ENCODE measurements around the gene SMAD6.

Gene SMAD6

DNA sequence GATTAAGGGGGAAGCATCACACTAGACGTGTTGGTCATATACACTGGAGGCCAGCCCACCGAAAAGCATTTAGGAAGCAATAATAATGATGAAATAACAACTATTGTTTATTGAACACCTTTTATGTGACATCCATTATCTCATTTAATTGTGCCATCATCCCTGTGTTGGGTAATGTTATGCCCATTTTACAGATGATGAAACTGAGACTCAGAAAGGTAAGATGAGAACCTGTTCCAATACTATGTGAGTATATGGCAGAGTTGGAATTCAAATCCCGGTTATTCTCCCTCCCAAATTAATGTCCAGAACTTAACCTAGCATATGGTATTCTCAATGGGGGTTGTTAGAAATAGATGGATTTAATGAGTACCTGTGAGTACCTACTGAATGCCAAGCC, 99.2 kb downstream of the SMAD6 start:
- in situ Hi-C loops (cut with MboI; ENCODE audit: low pct_unique_long_range_greater_than_20kb, low sequenced_read_pairs, unreplicated experiment): no loop called here
- DNase-seq (ENCODE audit: low spot score): no peak
- TF ChIP-seq, protein P1, sequence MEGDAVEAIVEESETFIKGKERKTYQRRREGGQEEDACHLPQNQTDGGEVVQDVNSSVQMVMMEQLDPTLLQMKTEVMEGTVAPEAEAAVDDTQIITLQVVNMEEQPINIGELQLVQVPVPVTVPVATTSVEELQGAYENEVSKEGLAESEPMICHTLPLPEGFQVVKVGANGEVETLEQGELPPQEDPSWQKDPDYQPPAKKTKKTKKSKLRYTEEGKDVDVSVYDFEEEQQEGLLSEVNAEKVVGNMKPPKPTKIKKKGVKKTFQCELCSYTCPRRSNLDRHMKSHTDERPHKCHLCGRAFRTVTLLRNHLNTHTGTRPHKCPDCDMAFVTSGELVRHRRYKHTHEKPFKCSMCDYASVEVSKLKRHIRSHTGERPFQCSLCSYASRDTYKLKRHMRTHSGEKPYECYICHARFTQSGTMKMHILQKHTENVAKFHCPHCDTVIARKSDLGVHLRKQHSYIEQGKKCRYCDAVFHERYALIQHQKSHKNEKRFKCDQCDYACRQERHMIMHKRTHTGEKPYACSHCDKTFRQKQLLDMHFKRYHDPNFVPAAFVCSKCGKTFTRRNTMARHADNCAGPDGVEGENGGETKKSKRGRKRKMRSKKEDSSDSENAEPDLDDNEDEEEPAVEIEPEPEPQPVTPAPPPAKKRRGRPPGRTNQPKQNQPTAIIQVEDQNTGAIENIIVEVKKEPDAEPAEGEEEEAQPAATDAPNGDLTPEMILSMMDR (IDR thresholded peaks at IDR 0.05; ENCODE audit: extremely low read depth, insufficient read depth, missing control alignments): no peak

DNA sequence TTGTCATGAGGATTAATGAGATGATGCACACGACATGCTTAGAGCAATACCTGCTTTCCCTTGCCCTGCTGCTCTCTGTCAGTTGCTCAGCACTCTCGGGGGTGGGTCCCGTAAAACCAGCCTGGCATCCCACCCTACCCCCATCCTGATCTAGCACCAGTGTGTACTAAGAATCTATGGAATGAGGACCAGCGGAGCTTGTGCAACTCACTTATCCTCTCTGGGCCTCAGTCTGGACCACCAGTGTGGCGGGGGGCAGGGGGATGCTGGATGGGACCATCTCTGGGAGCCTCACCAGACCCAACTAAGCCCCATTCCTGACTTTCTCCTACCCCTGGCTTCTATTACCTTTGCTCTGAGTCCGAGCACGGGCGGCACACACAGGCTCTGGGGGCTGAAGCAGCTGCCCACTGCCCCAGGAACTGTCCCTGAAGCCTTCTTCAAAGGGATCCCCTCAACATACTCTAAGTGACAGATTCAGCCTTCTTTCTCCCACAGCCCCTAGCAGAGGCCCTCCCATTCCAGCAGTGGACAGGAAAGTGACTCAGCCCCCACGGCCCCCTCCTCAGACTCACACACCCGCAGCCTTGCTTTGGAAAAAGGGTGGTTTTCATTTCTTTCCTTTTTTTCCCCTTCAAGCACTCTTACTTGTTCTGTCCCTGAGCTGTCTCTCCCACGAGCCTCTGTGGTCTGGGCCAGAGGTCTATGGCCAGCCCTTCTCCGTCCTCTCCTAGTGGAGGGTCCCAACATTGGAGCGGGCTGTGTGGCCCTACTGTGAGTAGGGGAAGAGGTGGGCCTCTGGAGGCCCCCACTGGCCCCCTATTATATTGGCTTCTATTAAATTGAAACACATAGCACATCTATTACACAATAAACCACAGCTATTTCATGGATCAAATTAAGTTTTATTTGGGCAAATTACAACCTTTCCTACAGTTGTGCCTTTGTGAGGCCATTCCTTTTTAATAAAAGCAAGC, 100.3 kb downstream of the SMAD6 start:
- TF ChIP-seq, protein P1 (IDR thresholded peaks at IDR 0.05; ENCODE audit: extremely low read depth, insufficient read depth, missing control alignments): no peak

GRCh38 chr15:66803182-66803729, 101.2 kb downstream of the SMAD6 start:
- TF ChIP-seq, protein P1 (IDR thresholded peaks at IDR 0.05; ENCODE audit: extremely low read depth, insufficient read depth, missing control alignments): no peak
- in situ Hi-C loops (cut with MboI; ENCODE audit: low pct_unique_long_range_greater_than_20kb, low sequenced_read_pairs, unreplicated experiment): no loop called here
- no peak for DNase-seq (ENCODE audit: low spot score)

More for the DNA sequence above, 100.3 kb downstream of the SMAD6 start:
- in situ Hi-C loops (cut with MboI; ENCODE audit: low pct_unique_long_range_greater_than_20kb, low sequenced_read_pairs, unreplicated experiment): no loop called here
- DNase-seq (ENCODE audit: low spot score): no peak

- in situ Hi-C loops (cut with MboI; ENCODE audit: low pct_unique_long_range_greater_than_20kb, low sequenced_read_pairs, unreplicated experiment): no loop called here
- no peak for DNase-seq (ENCODE audit: low spot score)
Observed at GRCh38 chr15:66803749-66804148, 101.7 kb downstream of the SMAD6 start.

GRCh38 chr15:66805202-66805885, 103.3 kb downstream of the SMAD6 start:
- no peak for DNase-seq (ENCODE audit: low spot score)
- TF ChIP-seq, protein P1 (IDR thresholded peaks at IDR 0.05; ENCODE audit: extremely low read depth, insufficient read depth, missing control alignments): no peak
- in situ Hi-C loops (cut with MboI; ENCODE audit: low pct_unique_long_range_greater_than_20kb, low sequenced_read_pairs, unreplicated experiment): no loop called here

More at GRCh38 chr15:66803749-66804148, 101.7 kb downstream of the SMAD6 start:
- TF ChIP-seq, protein P1 (IDR thresholded peaks at IDR 0.05; ENCODE audit: extremely low read depth, insufficient read depth, missing control alignments): no peak

DNA sequence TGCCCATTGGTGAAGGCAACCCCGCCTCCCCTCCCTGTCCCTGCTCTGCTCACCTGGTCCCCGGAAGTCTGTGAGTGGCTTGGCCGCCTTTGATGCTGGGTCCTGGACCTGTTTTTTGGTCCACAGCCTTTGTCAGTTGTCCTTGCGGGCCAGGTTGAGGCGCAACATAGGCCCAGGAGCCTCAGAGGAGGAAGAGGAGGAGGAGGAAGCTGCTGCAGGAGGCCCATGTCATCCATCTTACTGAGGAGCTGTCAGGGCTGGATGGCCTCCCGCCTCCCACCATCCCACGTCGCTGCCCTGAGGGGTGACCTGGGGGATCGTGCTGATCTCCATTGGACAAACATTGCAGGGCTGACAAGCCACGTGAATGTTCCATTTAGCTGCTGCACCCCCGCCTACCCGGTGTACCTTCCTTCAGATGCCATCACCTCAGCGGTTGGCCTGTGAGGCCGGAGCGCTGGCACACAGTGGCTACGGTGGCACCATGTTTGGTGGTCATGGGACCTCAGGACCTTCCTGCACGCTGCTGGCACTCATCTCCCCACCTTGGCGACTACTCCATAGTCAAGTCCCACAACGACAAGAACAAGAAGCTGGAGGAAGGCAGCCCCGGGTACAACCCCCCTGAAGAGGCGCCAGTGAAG, 106.3 kb downstream of the SMAD6 start:
- TF ChIP-seq, protein P1 (IDR thresholded peaks at IDR 0.05; ENCODE audit: extremely low read depth, insufficient read depth, missing control alignments): no peak
- no peak for DNase-seq (ENCODE audit: low spot score)
- in situ Hi-C loops (cut with MboI; ENCODE audit: low pct_unique_long_range_greater_than_20kb, low sequenced_read_pairs, unreplicated experiment): no loop called here
